CD4-positive, alpha-beta T cell treated with Interferon gamma for 1 hour (primary cell): Measurements from ENCODE around the gene CHCHD6.

Experiments used
- DNase-seq: peaks from one replicate; pipeline ENCODE4 v3.0.0-alpha.2; 2020

The CHCHD6 gene

DNA sequence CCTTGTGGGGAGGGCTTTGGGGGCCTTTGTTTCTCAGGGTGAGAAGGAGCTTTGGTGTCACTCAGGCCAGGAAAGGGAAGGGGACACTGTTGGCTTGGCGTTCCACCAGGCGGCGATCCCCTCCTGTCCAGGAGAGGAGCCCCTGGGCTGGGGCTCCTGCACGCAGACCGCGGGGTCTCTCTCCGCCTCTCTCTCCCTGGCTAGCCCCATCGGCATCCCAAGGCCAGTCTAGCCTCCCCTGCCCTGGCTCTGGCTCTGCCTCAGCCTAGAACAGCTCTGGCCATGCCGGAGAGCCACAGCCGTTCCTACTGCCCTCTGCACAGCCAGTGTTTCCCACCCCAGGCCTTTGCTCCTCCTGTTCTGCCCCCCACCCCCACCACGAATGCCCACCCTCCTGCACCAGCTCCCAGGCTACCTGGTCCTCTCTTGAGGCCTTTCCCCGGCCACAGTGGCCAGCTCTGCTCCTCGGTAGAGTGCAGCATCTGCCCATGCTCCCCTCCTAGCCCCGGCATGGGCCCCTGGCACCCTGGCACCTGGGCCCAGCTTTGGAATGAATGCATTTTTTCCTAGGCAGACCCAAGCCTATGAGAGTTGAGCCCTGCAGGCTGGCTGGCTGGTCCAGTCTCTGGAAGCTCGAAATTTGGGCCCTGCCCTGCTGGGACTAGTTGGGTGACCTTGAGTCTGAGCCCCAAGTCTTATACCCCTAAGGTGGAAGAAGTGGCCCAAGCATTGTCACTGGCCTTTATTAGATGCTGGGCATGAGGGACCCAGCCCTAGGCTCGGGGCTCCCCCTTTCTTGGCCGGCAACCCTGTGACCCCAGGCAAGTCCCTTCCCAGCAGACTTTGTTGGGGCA is 281.3 kb downstream of the CHCHD6 start:
- no peak for DNase-seq

DNA sequence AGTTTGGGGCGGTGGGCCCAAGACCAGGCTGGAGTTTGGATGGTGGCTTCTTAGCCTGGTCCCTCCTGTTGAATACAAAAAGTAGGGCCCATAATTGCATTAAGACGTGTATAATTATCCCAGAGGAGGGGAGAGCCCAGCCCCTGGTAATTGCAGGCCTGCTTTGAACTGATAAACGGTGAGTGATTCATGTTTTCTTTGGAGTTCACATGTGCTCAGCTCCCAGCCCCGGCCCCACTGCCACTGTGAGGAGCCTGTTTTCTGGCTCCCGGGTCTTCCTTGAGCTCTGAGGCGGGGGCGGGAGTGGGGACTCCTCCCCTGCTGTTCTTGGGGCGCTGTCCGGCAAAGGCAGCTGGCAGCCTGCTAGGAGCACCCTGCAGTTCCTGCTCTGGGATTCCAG is 282.0 kb downstream of the CHCHD6 start:
- no peak for DNase-seq

DNA sequence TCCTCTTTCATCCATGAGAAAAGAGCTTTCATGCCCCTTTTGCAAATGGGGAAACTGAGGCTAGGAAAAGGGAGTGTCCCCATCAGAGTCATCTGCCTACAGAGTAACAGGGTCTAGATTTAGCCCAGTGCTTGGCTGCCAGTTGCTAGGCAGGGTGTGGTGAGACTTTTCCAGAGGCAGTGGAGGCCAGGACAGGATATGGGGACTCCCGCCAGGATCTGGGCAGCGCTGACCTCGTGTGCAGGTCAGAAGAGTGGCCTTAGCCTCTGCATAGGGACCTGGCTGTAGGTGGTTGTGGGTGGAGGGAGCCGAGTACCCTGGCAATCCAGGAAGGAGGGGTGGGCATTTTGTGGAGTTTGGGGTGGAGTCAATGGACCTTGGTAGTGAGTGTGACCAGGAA is 283.1 kb downstream of the CHCHD6 start:
- no peak for DNase-seq

DNA sequence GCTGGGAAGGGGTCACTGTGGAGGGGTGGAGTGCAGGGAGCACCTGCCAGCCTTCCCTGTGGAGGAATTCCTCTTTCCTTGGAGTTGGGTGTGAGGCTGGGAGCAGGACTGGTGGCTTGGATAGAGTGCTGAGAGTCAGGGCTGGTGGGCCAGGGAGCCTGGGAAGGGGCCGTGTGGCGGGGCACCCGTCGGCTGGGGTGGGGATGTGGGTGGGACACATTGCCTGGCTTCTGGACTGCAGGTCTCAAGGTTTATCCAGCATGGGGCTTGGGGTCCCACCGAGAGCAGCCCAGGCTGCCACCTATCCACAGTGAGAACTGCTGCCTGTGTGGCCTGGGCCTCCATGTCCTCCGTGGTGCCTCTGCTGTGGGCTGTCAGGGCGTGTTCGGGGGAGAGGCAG is 283.6 kb downstream of the CHCHD6 start:
- no peak for DNase-seq

DNA sequence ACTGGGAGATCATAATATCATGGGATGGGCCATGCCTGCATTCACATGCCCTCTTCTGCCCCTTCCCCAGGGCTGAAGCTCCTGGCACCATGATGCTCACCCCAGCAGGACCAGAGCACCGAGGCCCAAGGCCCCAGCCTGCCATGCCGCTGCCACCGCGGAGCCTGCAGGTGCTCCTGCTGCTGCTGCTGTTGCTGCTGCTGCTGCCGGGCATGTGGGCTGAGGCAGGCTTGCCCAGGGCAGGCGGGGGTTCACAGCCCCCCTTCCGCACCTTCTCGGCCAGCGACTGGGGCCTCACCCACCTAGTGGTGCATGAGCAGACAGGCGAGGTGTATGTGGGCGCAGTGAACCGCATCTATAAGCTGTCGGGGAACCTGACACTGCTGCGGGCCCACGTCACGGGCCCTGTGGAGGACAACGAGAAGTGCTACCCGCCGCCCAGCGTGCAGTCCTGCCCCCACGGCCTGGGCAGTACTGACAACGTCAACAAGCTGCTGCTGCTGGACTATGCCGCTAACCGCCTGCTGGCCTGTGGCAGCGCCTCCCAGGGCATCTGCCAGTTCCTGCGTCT is 284.5 kb downstream of the CHCHD6 start:
- no peak for DNase-seq

DNA sequence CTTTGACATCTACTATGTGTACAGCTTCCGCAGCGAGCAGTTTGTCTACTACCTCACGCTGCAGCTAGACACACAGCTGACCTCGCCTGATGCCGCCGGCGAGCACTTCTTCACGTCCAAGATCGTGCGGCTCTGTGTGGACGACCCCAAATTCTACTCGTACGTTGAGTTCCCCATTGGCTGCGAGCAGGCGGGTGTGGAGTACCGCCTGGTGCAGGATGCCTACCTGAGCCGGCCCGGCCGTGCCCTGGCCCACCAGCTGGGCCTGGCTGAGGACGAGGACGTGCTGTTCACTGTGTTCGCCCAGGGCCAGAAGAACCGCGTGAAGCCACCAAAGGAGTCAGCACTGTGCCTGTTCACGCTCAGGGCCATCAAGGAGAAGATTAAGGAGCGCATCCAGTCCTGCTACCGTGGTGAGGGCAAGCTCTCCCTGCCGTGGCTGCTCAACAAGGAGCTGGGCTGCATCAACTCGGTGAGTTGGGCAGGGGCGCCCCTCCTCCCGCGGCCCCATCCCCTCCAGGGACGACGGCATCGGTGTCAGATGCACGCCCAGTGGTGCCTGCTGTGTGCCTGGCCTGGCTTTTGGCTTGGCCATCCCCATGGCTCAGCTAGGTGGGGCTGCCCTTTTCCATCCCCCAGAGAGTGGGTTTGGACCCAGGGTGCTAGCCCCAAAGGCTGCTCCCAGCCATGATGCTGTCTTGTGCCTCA is 285.4 kb downstream of the CHCHD6 start:
- no peak for DNase-seq

DNA sequence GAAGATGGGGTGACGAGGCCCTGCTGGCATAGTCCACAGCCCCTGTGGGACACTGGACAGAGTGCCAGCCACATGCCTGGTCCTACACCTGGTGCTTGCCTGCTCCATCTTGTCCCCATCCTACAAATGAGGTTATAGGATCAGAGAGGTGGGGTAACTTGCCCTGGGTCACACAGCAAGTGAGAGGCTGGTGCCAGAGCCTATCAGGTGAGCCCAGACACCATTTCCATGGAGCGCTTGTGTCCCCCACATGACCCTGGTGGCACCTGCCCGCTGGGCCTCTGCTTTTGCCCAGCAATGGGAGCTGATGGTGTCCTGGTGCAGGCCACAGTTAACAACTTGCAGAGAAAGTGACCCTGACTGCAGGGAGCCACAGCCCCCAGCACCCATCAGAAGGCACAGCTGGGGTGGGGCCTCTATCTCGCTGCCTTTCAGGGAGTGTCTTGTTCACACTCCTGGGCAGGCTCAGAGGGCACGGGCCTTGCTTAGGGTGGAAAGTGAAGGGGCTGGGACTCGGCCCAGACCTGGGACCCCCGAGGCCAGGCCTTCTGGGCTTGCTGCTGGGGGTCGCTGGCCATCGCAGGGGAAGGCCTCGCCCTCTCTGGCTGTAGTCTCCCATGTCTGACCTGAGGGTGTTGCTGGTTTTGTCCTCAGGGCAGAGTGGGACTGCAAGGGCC is 286.1 kb downstream of the CHCHD6 start:
- DNase-seq, result no peak

DNA sequence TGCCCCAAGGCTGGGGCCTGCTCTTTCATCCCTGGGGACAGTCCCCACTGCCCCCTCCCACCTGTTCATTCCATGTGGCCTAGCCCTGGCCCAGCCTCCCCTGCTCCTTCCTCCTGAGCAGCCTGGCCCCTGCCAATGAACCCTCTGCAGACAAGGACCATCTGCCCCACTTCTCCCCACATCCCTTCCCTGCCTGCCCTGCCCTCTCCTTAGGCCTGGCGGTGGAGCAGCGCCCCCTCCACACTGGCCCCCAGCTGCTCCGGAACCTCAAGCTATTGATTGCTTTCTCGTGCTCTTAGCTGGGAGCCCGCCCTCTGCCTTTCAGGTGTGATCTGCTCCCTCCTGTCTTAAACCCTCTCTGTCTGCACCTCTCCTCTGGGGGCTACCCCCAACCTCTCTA is 286.9 kb downstream of the CHCHD6 start:
- DNase-seq, result no peak

DNA sequence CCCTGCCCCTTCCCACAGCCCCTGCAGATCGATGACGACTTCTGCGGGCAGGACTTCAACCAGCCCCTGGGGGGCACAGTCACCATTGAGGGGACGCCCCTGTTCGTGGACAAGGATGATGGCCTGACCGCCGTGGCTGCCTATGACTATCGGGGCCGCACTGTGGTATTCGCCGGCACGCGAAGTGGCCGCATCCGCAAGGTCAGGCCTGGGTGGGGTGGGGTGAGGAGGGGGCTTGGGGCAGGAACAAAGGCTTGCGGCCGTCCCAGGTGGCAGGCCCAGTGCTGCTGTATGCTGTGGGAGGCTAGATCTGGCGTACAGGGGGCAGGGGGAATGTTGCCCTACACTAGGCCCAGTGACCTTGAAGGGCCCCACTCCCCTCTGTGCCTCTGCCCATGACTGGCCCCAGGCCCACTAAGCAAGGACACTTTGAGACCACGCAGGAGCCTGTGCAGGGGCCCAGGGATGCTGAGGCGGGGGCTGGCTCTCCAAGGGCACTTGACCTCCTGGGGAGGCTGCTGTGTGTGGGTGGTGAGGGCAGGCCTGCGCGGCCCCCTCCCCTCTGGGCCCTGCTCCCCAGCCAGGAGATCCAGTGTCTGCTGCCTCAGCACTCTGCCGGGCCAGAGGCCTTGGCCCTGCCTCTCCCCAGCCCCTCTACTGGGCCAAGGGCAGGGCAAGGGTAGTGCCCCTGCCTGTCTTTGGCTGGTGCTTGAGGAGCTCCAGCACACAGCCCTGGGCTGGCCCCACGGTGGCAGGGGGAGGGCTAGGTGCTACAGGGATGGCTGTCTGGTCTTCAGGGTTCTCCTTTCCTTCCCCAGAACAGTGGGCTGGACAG is 287.5 kb downstream of the CHCHD6 start:
- DNase-seq, result no peak

DNA sequence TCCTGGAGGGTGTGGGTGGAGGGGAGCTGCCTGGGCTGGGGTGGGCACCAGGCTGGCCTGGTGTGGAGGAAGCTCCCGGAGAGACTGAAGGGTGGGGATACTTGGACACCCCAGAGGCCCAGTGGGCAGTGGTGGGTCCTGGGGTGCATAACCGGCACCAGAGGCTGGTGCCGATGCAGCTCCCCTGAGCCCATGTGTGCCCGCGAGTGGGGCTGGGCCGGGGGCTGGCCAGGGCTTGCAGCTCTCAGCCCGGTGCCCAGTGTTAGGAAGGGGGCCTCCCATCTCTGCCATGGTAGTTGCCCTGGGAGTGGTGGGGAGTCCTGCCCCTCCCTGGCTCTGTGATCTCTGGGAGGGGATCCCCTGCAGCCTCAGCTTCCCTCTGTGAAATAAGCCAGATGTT is 288.2 kb downstream of the CHCHD6 start:
- no peak for DNase-seq

DNA sequence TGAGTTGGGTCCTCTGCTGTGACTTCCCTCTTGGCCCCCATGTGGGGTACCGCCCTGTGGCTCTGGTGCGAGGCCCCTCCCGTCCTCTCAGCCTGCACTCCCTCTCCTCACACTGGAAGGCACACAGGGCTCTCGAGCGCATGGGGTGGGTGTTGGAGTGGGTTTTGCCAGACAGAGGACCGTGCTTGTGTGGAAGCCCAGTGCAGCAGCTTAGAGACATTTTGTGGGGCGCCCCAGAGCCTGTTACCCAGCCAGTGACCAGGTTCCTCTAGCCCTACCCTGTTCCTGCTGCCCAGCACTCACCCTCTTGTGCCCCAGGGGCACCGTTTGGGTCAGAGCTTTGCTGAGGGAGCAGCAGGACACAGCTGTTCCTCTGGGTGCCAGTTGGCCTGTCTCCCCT is 288.7 kb downstream of the CHCHD6 start:
- no peak for DNase-seq

DNA sequence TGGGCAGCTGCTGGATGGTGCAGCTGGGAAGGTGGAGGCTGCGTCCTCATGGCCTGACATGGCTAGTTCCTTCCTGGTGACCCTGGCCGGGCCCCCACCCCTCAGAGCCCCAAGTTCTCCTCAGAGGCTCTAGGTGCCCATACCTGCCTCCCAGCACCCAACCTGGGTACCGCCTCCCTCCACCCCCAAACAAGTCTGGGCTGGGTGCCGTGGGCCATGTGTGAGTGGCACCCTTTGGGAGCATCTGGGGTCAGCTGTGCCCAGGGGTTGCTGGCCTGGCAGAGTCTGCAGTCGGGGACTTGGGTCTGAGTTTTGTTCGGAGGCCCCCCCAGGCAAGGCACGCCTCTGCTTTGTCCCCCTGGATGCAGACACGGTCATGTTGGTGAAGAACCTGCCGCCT is 289.4 kb downstream of the CHCHD6 start:
- DNase-seq, result no peak

DNA sequence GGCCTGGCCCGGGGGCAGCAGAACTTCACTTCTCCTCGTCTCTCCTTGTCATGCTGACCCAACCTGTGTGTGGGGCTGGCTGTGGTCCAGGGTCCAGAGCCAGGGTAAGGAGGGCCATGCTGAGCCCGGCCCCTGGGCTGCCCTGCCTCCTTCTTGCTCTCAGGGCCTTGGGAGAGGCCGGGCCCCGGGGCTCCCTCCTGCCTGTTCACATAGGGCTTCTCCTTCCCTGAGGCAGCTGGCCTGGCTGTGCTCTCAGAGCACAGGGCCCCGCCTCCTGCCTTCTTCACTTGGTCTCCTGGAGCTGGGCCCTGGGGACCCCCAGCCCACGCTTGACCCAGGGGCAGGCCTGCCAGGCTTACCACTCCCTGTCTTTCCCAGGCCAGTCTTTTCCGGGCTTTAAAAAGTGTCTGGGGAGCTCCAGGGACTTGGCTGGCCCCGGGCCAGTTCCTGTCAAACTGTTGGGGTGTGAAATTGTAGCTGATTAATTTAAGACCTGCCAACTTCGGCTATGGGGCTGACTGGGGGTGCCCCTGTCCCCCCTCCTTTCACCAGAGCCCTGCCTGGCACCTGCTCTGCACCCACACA is 290.7 kb downstream of the CHCHD6 start:
- DNase-seq, result no peak

DNA sequence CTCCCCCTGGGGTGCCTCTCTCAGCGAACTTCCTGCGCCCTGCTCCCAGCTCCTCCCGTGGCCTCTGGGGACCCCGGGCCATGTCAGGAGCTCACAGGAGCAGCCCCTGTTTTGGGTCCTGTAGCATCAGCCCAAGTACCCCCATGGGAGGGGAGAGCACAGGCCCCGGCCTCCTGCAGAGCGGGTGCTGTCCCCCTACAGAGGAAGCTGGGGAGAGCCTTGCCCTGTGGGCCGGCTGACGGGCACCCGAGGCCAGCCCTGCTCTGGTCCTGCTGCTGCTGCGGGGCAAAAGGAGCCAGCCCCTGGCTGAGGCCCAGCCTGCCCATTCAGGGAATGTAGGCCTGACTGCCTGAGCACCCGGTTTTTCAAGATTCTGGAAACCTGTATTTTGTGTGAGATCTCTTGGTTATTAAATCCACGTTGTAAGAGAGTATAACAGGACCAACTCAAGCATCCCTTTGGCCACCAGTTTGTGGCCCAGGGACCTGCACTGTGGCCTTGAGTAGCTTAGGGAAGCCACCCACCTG is 291.3 kb downstream of the CHCHD6 start:
- no peak for DNase-seq

DNA sequence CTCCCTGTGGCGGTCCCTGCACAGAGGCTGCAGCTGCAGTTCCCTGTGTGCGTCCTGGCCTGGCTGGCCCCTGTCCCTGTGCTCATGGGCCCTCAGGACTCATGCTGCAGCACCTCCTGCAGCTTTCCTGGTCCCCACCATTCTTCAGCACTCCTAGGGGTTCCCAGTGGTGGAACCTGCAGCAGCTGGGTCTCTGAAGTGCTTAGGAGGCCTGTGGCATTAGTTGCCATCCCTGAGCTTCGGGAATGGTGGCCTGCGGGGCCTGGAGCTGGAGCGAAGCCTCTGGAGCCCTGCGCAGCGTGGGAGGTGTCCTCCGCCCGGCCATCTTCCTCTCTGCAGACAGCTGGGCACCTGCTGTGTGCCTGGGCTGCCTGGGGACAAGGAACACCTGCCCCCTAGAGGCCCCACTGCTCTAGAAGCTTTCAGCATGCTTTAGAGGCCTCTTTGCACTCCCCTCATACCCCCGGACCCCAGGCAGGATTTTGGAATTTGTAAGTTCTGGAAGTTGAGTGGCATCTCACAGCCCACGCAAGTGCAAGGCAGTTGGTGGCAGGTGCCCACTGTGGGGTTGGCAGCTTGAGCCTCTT is 292.0 kb downstream of the CHCHD6 start:
- no peak for DNase-seq

DNA sequence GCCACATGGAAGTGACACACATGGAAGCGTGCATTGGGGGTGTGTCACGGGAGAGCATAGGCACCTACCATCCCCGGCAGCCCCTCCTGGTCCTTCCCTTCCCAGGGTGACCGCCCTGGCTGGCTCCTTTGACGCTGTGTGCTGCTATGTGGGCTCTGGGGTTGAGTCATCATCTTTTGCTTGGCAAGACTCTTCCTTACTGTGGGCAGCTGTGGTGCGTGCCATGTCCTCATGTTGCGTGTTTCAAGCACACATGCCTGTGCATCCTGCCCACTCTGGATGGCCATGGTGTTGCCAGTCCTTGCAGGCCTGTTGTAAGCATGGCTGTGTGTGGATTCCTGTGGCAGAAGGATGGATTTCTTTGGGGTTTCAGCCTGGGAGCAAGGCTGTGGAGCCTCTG is 292.9 kb downstream of the CHCHD6 start:
- no peak for DNase-seq

DNA sequence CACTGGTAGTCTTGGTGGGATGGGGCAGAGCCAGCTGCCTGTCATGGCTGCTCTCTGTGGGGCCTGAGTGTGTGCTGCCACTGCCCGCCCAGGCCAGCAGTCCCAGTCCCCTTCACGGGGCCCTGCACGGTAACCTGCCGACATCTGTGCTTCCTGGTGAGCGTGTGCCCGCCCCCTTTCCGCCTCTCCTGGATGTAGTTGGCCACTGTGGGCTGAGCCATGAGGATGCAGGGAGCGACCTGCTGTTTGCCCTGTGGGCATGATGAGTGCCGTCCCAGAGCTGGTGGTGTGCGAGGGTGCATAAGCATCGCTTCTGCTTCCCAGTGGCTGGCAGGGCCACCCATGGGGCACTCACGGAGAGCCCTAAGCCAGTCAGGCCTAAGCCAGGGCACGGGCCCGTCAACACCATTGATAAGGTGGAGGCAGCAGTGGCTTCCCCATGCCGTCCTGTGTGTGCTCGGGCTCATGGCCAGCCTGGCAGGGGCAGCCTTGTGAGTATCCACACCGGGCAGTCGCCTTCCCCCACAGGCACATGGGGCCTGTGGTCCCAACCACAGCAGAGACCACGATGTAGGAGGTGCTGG is 293.5 kb downstream of the CHCHD6 start:
- DNase-seq, result no peak

DNA sequence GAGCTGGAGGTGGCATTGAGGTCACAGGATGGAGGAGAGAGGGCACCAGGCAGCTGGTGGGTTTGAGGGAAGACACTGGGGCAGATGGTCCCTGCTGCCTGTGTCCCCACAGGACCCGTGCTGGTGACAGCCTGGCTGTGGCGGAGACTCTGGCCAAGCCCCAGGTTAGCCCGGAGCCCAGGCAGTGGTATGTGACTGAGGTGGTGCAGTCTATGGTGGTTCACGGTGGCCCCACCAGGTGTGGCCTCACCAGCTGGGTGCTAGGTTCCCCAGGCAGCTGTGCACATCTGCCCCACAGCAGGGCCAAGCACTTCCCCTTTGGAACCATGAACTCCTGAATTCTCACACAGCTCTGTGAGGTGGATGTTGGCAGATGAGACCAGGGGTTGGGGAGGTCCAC is 294.3 kb downstream of the CHCHD6 start:
- no peak for DNase-seq

DNA sequence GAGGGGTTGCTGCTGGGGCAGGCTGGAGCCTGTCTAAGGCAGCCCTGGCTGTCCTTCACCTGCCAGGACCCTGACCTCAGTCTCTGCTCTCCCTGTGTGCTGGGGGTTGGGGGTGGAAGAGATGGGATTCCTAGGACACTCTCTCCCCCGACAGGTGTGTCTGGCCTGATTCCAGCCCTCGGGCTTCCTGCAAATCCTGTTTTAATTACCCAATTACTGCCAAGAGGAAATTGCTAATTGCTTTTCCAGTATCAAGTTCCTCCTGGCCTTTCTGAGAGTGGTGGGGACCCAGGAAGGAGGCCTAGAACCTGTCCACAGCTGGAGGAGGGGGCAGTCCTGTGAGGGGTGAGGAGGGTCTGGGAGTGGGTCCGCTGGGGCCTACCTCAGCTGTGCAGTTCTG is 294.7 kb downstream of the CHCHD6 start:
- DNase-seq, result no peak

DNA sequence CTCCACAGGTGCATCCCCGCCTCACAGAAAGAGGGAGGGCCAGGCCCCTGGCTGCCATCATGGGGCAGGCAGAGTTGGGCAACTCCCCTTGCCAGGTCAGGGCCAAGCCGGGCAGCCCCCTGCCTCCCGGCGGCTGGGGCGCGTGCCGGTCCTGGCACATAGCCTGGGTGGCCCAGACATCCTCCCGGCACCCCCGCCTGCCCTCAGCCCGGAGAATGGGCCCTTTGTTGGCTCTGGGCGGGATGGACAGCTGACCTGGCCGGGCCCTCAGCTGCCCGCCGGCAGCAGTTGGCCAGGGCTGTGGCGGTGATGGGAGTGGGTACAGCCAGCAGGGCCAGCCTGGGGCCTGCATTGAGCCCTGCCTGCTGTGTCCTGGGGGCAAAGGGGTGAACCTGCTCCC is 295.3 kb downstream of the CHCHD6 start:
- DNase-seq, result no peak

DNA sequence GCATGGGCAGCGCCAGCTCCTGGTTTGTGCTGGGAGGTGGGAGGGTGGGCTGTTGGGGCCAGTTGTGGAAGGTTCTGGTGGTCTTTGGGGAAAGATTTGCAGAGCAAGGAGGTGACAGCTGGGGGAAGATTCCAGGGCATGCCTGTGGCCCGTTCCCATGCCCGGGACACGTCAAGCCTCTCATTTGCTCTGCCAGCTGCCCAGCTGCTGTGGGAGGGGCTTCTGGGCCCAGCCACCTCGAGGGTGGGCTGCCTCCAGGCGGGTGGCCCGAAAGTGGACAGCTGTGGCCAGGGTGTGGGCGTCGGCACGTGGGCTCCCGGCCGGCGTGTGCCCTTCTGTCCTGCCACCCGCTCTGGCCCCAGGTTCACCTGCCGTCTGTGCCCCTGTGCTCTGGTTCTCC is 296.1 kb downstream of the CHCHD6 start:
- DNase-seq, result no peak
